Left colon (tissue), 2 donors: Measurements from ENCODE around the gene TTLL10. TPM values are rescaled to one million over a fixed set of nuclear protein-coding genes. Genes with fewer than 3 reads are reported as not detected.
"Not testable (repeated sequence)": the region's sequence is repeated elsewhere in the genome, so short reads cannot be mapped to it uniquely, and the experiment has no call there.

Source experiments
- ATAC-seq: fragments of 200-7000 bp; cut with Tn5 transposase; one replicate; pipeline ENCODE4 v1.9.1; 2020; ENCODE audit warnings: mild to moderate bottlenecking, moderate library complexity
- DNase-seq, 2 donors: peaks; one replicate each; pipeline ENCODE4 v3.0.0-alpha.2; 2020
- intact Hi-C, 2 donors: fragments of 100-400 bp; cut with DNase I in 1 of 2; cut with micrococcal nuclease in 1 of 2; formaldehyde crosslinking; loops; one replicate each; pipeline versions ENCODE4 v1.11.2 to v1.14.0; 2022; cut with DNase I, micrococcal nuclease
- total RNA-seq, 2 donors: library from RNA; stranded (reverse); fragmentation: NEBNext Ultra II Directional; extraction: Animal tissue kit (Norgen Biotek cat#: 25700); gene quantifications; one replicate each; pipeline ENCODE4 v1.2.1, GENCODE V29; 2021
- donor health status: DM: no; HTN: no; CAD: no.
- donor health status: DM: yes; HTN: yes; CAD: no.

Gene TTLL10
- total RNA-seq, 2 donors from 2014 or later = 1.2 to 3.0 TPM

- ATAC-seq (no peak), DNase-seq (no peak)
- intact Hi-C loops = no loop called here
Measured at GRCh38 chr1:1179346-1179982, 5.8 kb downstream of the TTLL10 start.

- ATAC-seq = no peak
- intact Hi-C loops = no loop called here
- no peak for DNase-seq
Measured at GRCh38 chr1:1179983-1180861, 6.5 kb downstream of the TTLL10 start.

GRCh38 chr1:1181129-1181937 is 7.7 kb downstream of the TTLL10 start:
- DNase-seq = peak in 1 of 2 donors; percentile 17
- intact Hi-C loops = no loop called here
- ATAC-seq = no peak

- DNase-seq (no peak), ATAC-seq (no peak)
- intact Hi-C loops = no loop called here
Measured at GRCh38 chr1:1181938-1182410, 8.3 kb downstream of the TTLL10 start.

GRCh38 chr1:1182491-1183220 is 9.0 kb downstream of the TTLL10 start:
- intact Hi-C loops = no loop called here
- ATAC-seq (no peak), DNase-seq (peak; percentile 3 to 24)

- intact Hi-C loops = no loop called here
- ATAC-seq (no peak), DNase-seq (no peak)
Measured at GRCh38 chr1:1183221-1183747, 9.6 kb downstream of the TTLL10 start.

- DNase-seq (no peak), ATAC-seq (no peak)
- intact Hi-C loops = no loop called here
Measured at GRCh38 chr1:1183833-1184775, 10.4 kb downstream of the TTLL10 start.

- intact Hi-C loops = no loop called here
- ATAC-seq = no peak
- DNase-seq = no peak
Measured at GRCh38 chr1:1185101-1185765, 11.6 kb downstream of the TTLL10 start.

- intact Hi-C loops = no loop called here
- ATAC-seq (no peak), DNase-seq (no peak)
Measured at GRCh38 chr1:1187938-1188337, 14.3 kb downstream of the TTLL10 start.

- no peak for DNase-seq
- intact Hi-C loops = no loop called here
- no peak for ATAC-seq
Measured at GRCh38 chr1:1189111-1189510, 15.4 kb downstream of the TTLL10 start.

GRCh38 chr1:1191734-1192133 is 18.1 kb downstream of the TTLL10 start:
- intact Hi-C loops = no loop called here
- ATAC-seq (no peak), DNase-seq (peak in 1 of 2 donors; percentile 21)

GRCh38 chr1:1194723-1195122 is 21.0 kb downstream of the TTLL10 start:
- intact Hi-C loops = no loop called here
- ATAC-seq (no peak), DNase-seq (no peak)

- ATAC-seq, intact Hi-C loops, DNase-seq: not testable (repeated sequence)
Measured at GRCh38 chr1:1195726-1196125, 22.0 kb downstream of the TTLL10 start.

- intact Hi-C loops = no loop called here
- ATAC-seq (no peak), DNase-seq (no peak)
Measured at GRCh38 chr1:1196431-1197187, 22.9 kb downstream of the TTLL10 start.

GRCh38 chr1:1197188-1197500 is 23.5 kb downstream of the TTLL10 start:
- intact Hi-C loops = no loop called here
- ATAC-seq (no peak), DNase-seq (no peak)
